Neural cell (in vitro differentiated cells): Measurements from ENCODE around the gene ALDH2. TPM values are rescaled to one million over a fixed set of nuclear protein-coding genes. Genes with fewer than 3 reads are reported as not detected.

Source experiments
- H2AFZ ChIP-seq: fragments of 200-600, 300-800 bp; sonication (generic), shearing (Covaris generic); 2 replicates; pipeline ENCODE4 v1.6.0; 2014; ENCODE audit warnings: low read depth, mild to moderate bottlenecking, antibody characterized with exemption, low read length, moderate library complexity
- H3F3A ChIP-seq: fragments of 200-600 bp; shearing (Covaris generic); 2 replicates; pipeline ENCODE4 v1.6.1; 2016; ENCODE audit warnings: mild to moderate bottlenecking, moderate library complexity, mixed read lengths, antibody characterized with exemption, low read length; ENCODE audit not compliant: insufficient read depth, poor library complexity, severe bottlenecking
- H3K27ac ChIP-seq: fragments of 200-600, 300-800 bp; sonication (generic), shearing (Covaris generic); 2 replicates; pipeline ENCODE4 v1.5.1; 2014; ENCODE audit warnings: mild to moderate bottlenecking, low read length, moderate library complexity
- H3K27me3 ChIP-seq: fragments of 300-800, 200-600 bp; sonication (generic), shearing (Covaris generic); 2 replicates; pipeline ENCODE4 v1.6.0; 2014; ENCODE audit warnings: mild to moderate bottlenecking, low read depth, low read length, moderate library complexity; ENCODE audit not compliant: insufficient read depth
- H3K36me3 ChIP-seq: fragments of 300-800, 200-600 bp; sonication (generic), shearing (Covaris generic); 2 replicates; pipeline ENCODE4 v1.5.1; 2014; ENCODE audit warnings: mild to moderate bottlenecking, antibody characterized with exemption, low read length, moderate library complexity; ENCODE audit not compliant: insufficient read depth
- H3K4me2 ChIP-seq: fragments of 300-800, 200-600 bp; sonication (generic), shearing (Covaris generic); 2 replicates; pipeline ENCODE4 v1.6.0; 2014; ENCODE audit warnings: mild to moderate bottlenecking, low read length
- H3K4me3 ChIP-seq: fragments of 300-800, 200-600 bp; sonication (generic), shearing (Covaris generic); 2 replicates; pipeline ENCODE4 v1.5.1; 2014; ENCODE audit warnings: mild to moderate bottlenecking, low read length, moderate library complexity
- H3K79me2 ChIP-seq: fragments of 200-600 bp; shearing (Covaris generic); replicated peaks from 2 replicates; pipeline ENCODE4 v1.6.0; 2014; ENCODE audit warnings: mild to moderate bottlenecking, low read length, moderate library complexity; ENCODE audit not compliant: insufficient read depth
- H3K9ac ChIP-seq: fragments of 300-800, 200-600 bp; sonication (generic), shearing (Covaris generic); 2 replicates; pipeline ENCODE4 v1.6.1; 2016; ENCODE audit warnings: mild to moderate bottlenecking, low read length, mixed read lengths
- H3K9me2 ChIP-seq: fragments of 200-600 bp; shearing (Covaris generic); 2 replicates; pipeline ENCODE4 v1.6.1; 2016; ENCODE audit warnings: mild to moderate bottlenecking, low read length, mixed read lengths; ENCODE audit not compliant: insufficient read depth
- H3K9me3 ChIP-seq: fragments of 200-600, 300-800 bp; sonication (generic), shearing (Covaris generic); 2 replicates; pipeline ENCODE4 v1.6.1; 2016; ENCODE audit warnings: mild to moderate bottlenecking, mixed run types, low read length, moderate library complexity, mixed read lengths
- H4K20me1 ChIP-seq: fragments of 200-600 bp; shearing (Covaris generic); 2 replicates; pipeline ENCODE4 v1.6.1; 2016; ENCODE audit warnings: mild to moderate bottlenecking, mixed run types; ENCODE audit not compliant: insufficient read depth
- CTCF ChIP-seq: fragments of 450-650 bp; IDR thresholded peaks from 2 replicates; pipeline ENCODE4 v1.5.1; 2014; ENCODE audit warnings: antibody characterized with exemption, mild to moderate bottlenecking, moderate library complexity; ENCODE audit not compliant: poor library complexity, severe bottlenecking
- EP300 ChIP-seq: fragments of 450-650 bp; conservative IDR thresholded peaks from 2 replicates; pipeline ENCODE4 v1.6.1; 2014; ENCODE audit warnings: antibody characterized with exemption, mild to moderate bottlenecking, moderate library complexity; ENCODE audit not compliant: poor library complexity, severe bottlenecking
- EZH2 ChIP-seq: fragments of 200-600, 300-800 bp; shearing (Covaris generic), sonication (generic); IDR thresholded peaks from 2 replicates; pipeline ENCODE4 v1.6.1; 2014; ENCODE audit warnings: antibody characterized with exemption, low read length, borderline replicate concordance, mild to moderate bottlenecking; ENCODE audit not compliant: insufficient read depth, poor library complexity, severe bottlenecking
- MXI1 ChIP-seq: fragments of 450-650 bp; conservative IDR thresholded peaks from 2 replicates; pipeline ENCODE4 v1.6.1; 2014; ENCODE audit warnings: antibody characterized with exemption, mild to moderate bottlenecking; ENCODE audit not compliant: poor library complexity, severe bottlenecking
- POLR2AphosphoS5 ChIP-seq: IDR thresholded peaks from 2 replicates; pipeline ENCODE4 v1.6.1; 2012
- RAD21 ChIP-seq: fragments of 450-650 bp; conservative IDR thresholded peaks from 2 replicates; pipeline ENCODE4 v1.6.1; 2014; ENCODE audit warnings: antibody characterized with exemption, mild to moderate bottlenecking, moderate library complexity
- REST ChIP-seq: IDR thresholded peaks from 2 replicates; pipeline ENCODE4 v1.6.1; 2012; ENCODE audit warnings: borderline replicate concordance
- SMC3 ChIP-seq: fragments of 450-650 bp; conservative IDR thresholded peaks from 2 replicates; pipeline ENCODE4 v1.6.1; 2014; ENCODE audit warnings: antibody characterized with exemption, mild to moderate bottlenecking, moderate library complexity; ENCODE audit not compliant: poor library complexity
- TAF1 ChIP-seq: IDR thresholded peaks from 2 replicates; pipeline ENCODE4 v1.6.1; 2012; ENCODE audit warnings: low read depth
- polyA plus RNA-seq: library from polyadenylated mRNA; depleted of rRNA; stranded (reverse); fragments of >200 nt; gene quantifications from 2 replicates; pipeline ENCODE4 v1.2.3, GENCODE V29; 2014

The ALDH2 gene
- polyA plus RNA-seq, 1 donor from 2014 or later = 64.3 TPM

- no peak overlapping the region for H3K4me3 ChIP-seq
- no peaks in the 10 kb centered on the region for H3K36me3 ChIP-seq
- no peaks in the 10 kb centered on the region for H3K9me3 ChIP-seq
- TF ChIP-seq EZH2 = no peak
- no peak for TF ChIP-seq POLR2AphosphoS5
- TF ChIP-seq MXI1 = no peak
- TF ChIP-seq TAF1 = no peak
- no peak for TF ChIP-seq SMC3
- TF ChIP-seq REST = no peak
- TF ChIP-seq CTCF = no peak
- no peak for TF ChIP-seq RAD21
- TF ChIP-seq EP300 = no peak
- H3K4me2 ChIP-seq = no peak overlapping the region
- H3F3A ChIP-seq = no peaks in the 10 kb centered on the region
- no peaks in the 10 kb centered on the region for H3K79me2 ChIP-seq
- no peaks in the 10 kb centered on the region for H4K20me1 ChIP-seq
- no peaks in the 10 kb centered on the region for H3K9me2 ChIP-seq
- H3K9ac ChIP-seq = no peak overlapping the region
- no peak overlapping the region for H3K27ac ChIP-seq
- H2AFZ ChIP-seq = no peak overlapping the region
- H3K27me3 ChIP-seq = no peaks in the 10 kb centered on the region
These were observed 23.0 kb downstream of the ALDH2 start for GRCh38 chr12:111789779-111790178.

GRCh38 chr12:111791507-111791906, 24.8 kb downstream of the ALDH2 start:
- H3K36me3 ChIP-seq = no peaks in the 10 kb centered on the region
- H3K79me2 ChIP-seq = no peaks in the 10 kb centered on the region
- no peak overlapping the region for H3K27ac ChIP-seq
- H3K27me3 ChIP-seq = no peaks in the 10 kb centered on the region
- TF ChIP-seq CTCF = no peak
- no peak for TF ChIP-seq TAF1
- no peak for TF ChIP-seq MXI1
- TF ChIP-seq POLR2AphosphoS5 = no peak
- TF ChIP-seq EZH2 = no peak
- no peak for TF ChIP-seq REST
- no peak for TF ChIP-seq RAD21
- TF ChIP-seq SMC3 = no peak
- no peak for TF ChIP-seq EP300
- H3K4me2 ChIP-seq = no peak overlapping the region
- H3K9me2 ChIP-seq = no peaks in the 10 kb centered on the region
- H4K20me1 ChIP-seq = no peaks in the 10 kb centered on the region
- H3K9me3 ChIP-seq = no peaks in the 10 kb centered on the region
- H3F3A ChIP-seq = no peaks in the 10 kb centered on the region
- no peak overlapping the region for H3K9ac ChIP-seq
- H2AFZ ChIP-seq = no peak overlapping the region
- no peak overlapping the region for H3K4me3 ChIP-seq
